HepG2 (cell line): Measurements from ENCODE around the gene TLDC2.

ENCODE experiments used
- CEBPZ ChIP-seq: IDR thresholded peaks from 2 replicates; pipeline ENCODE4 v1.6.1; 2012; ENCODE audit warnings: low read length, improper control_type of control experiment
- GLI4 ChIP-seq: sonication (generic); formaldehyde crosslinking; IDR thresholded peaks from 2 replicates; pipeline ENCODE4 v1.5.1; 2020; ENCODE audit warnings: missing genetic modification reagents, mild to moderate bottlenecking, moderate library complexity, borderline replicate concordance
- HHEX ChIP-seq: IDR thresholded peaks from 2 replicates; pipeline ENCODE4 v1.6.1; 2016; ENCODE audit warnings: control low read depth
- MEF2D ChIP-seq: sonication (generic); formaldehyde crosslinking; IDR thresholded peaks from 2 replicates; pipeline ENCODE4 v1.5.1; 2020; ENCODE audit warnings: mild to moderate bottlenecking, missing genetic modification reagents

- TF ChIP-seq MEF2D (CRISPR knock-in tag) (no peak), HHEX (CRISPR knock-in tag) (no peak), GLI4 (CRISPR knock-in tag) (no peak), CEBPZ (no peak)
These were observed 30.5 kb upstream of the TLDC2 start for GRCh38 chr20:36845288-36845971.
